HG03039 (cell line): ENCODE measurements around the gene MDM2.
A peak's percentile ranks its signal among the peaks of the same experiment; 100 is the strongest.
"Not testable (repeated sequence)": the region's sequence is repeated elsewhere in the genome, so short reads cannot be mapped to it uniquely, and the experiment has no call there.

Source experiments
- ATAC-seq: cut with Tn5 transposase; IDR thresholded peaks from one replicate; pipeline ENCODE4 v1.9.1; 2021; ENCODE audit warnings: mild to moderate bottlenecking, moderate library complexity; ENCODE audit not compliant: unreplicated experiment

Gene MDM2

DNA sequence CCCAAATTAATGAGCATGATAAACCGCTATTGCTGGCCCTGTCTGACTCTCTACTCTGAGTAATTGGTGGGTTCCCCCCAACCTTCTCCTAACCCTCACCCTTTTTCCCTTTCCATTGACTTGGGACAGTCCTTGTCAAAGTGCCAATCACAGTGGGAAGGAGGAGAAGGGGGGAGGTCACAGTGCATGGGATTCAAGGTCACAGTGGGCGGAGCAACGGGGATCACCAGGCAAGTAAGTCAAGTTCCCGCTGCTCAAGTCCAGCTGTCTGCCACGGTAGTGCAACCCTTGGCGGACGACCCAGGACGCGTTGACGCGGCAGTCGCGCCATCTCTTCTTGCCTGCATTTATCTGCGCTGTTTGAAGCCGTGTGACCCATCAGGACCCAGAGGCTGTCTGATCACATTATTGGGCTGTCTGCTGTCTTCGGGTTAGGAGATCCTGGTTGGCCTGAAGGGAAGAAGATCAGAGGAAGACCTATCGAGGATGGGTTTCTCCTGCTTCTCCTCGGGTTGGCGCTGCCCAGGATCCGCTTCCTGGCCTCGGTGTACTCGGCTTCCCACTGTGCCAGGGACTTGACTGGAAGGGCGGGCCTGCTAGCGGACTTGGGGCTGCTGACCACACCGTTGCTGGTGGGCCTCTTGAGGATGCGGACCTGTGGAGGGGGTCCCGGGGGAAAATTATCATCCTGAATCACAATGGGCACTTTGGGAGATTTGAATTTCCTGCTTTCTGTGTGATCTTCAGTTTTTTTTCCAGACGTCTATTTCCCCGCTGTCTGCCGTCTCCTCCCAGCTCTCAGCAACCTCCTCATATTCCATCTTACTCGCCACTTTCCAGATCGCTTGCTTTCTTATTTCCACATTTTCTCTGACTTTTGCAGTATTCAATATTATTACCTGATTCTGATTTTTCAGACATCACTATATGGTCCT lies 3.1 kb upstream of the MDM2 start:
- no peak for ATAC-seq

- ATAC-seq = no peak
Measured at GRCh38 chr12:68805592-68806120, 2.3 kb upstream of the MDM2 start.

DNA sequence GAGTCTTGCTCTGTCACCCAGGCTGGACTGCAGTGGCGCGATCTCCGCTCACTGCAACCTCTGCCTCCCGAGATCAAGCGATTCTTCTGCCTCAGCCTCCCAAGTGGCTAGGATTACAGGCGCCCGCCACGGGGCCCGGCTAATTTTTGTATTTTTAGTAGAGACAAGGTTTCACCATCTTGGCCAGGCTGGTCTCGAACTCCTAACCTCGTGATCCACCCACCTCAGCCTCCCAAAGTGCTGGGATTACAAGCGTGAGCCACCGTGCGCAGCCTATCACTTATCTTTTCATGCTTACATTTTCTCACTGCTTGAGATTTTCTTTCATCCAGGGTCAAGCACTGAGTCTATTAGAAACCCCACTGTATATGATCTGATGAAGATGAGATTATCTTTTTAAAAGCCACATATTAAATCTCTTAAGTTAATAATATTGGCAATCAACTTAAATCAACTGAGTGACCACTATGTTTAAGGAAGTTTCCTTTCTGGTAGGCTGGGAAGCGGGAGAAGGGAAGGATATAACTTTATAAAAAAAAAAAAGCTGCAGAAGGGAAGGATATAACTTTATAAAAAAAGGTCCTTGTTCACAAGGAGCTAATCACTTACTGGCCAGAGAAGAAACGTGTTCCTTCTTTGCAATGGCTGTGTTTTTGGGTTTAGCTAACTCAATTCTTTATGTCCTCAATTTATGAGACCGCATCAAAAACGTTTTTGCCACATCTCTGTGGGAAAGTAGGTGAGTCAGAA lies 1.3 kb upstream of the MDM2 start:
- ATAC-seq = no peak

DNA sequence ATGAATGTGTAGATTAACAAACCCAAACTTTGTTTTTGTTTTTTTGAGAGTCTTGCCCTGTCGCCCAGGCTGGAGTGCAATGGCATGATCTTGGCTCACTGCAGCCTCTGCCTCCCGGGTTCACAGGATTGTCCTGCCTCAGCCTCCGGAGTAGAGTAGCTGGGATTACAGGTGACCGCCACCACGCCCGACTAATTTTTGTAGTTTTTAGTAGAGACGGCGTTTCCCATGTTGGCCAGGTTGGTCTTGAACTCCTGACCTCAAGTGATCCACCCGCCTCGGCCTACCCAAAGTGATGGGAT lies 752 bp upstream of the MDM2 start:
- ATAC-seq = not testable (repeated sequence)

GRCh38 chr12:68808388-68809189 lies 612 bp downstream of the MDM2 start:
- ATAC-seq = peak; percentile 45

- no peak for ATAC-seq
Measured at GRCh38 chr12:68809190-68810026, 1.4 kb downstream of the MDM2 start.

GRCh38 chr12:68810027-68810389 lies 2.0 kb downstream of the MDM2 start:
- not testable (repeated sequence) for ATAC-seq

GRCh38 chr12:68811573-68811972 lies 3.6 kb downstream of the MDM2 start:
- ATAC-seq = not testable (repeated sequence)

DNA sequence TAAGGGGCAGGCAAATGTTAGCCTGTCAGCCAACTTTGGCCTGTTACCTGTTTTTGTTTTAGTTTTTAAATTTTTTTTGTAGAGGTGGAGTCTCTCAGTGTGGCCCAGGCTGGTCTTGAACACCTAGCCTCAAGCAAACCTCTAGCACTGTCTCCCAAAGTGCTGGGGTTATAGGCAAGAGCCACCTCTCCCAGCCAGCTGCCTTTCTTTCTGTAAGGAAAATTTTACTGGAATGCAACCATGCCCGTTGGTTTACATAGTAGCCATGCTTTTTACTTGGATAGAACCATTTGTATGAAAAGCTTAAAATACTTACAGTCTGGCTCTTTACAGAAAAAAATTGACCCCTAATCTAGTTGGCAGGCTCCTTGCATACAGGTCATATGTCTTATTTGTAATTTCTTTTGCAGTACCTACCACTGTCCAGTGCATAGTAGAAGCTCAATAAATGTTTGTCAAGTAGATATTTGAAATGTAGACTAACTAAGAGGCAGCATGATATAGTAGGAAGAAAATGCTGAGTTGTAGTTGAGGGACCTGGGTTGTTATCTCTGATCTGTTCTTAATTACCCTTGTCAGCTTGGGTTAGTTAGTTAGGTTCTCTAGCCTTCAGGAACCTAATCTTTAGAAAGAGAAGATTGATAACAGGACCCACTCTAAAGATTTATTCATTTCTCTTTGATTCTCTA lies 4.7 kb downstream of the MDM2 start:
- ATAC-seq = no peak

DNA sequence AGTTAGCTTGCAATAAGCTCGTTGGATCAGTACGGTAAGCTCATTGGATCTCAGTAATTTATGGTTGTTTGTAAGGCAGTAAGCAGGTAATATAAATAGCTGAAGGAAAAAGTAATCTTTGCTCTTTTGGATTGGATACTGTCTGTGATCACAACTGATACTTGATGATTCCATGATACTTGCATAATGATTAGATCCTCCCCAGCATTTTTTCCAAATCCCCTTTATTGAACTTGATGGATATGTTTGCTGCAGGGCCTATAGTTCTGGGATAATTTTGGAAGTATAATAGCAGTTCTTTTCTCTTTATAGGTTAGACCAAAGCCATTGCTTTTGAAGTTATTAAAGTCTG lies 5.2 kb downstream of the MDM2 start:
- no peak for ATAC-seq

- no peak for ATAC-seq
Measured at GRCh38 chr12:68814490-68815231, 6.7 kb downstream of the MDM2 start.

GRCh38 chr12:68815232-68815927 lies 7.4 kb downstream of the MDM2 start:
- no peak for ATAC-seq

DNA sequence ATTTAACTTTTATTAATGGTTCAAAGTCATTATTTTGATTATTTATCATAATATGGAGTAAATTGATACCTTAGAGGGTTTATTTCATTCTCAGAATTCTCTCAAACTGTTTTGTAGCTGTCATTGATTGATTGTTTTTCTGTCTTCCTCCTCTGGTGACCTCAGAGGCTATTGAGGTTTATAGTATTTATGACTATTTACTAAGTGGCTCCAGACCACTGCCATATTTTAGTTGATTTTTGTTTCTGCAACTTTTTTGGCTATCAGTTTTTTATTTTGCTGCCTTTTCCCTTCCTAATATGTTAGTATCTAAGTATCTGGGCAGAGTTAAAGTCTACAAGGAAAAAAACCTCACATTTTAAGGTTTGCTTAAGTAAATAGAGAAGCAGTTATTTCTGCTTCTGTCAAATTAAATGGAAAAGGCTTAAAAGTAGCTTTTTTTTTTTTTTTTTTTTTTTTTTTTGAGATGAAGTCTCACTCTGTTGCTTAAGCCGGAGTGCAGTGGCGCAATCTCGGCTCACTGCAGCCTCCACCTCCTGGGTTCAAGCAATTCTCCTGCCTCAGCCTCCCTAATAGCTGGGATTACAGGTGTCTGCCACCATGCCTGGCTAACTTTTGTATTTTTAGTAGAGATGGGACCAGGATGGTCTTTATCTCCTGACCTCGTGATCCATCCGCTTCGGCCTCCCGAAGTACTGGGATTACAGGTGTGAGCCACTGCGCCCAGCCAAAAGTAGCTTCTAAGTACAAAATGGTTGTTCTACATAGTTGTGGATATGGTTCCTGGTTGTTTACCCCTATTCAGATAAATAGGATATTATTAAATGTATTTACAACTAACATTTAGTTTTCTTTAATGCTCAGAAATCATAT lies 8.2 kb downstream of the MDM2 start:
- ATAC-seq = no peak

DNA sequence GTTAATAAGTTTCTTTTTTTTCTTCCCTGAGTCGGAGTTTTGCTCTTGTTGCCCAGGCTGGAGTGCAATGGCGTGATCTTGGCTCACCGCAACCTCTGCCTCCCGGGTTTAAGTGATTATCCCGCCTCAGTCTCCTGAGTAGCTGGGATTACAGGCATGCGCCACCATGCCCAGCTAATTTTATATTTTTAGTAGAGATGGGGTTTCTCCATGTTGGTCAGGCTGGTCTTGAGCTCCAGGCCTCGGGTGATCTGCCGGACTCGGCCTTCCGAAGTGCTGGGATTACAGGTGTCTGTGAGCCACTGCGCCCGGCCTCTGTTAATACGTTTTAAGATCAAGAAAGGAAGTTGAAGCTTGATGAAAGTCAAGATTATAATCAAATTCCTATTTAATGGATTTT lies 11.5 kb downstream of the MDM2 start:
- ATAC-seq = not testable (repeated sequence)

GRCh38 chr12:68821357-68822188 lies 13.6 kb downstream of the MDM2 start:
- ATAC-seq = no peak

DNA sequence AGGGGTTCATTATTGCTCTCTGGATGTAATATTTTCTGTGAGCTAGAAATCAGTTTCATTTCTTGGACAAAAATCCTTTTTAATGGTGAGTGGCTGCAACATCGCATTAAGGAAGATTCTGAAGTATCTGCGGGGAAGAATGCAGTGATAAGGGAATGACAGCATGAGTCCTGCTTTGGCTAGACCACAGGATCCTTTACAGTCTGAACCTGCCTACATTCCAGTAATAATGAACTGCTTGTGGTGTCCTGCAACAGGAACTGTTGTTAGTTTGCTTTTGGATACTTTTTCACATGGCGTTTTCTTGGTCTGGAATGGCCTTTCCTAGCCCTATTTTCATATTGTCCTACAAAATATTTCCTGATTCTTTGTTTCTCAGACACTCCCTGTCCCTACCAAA lies 15.7 kb downstream of the MDM2 start:
- no peak for ATAC-seq

DNA sequence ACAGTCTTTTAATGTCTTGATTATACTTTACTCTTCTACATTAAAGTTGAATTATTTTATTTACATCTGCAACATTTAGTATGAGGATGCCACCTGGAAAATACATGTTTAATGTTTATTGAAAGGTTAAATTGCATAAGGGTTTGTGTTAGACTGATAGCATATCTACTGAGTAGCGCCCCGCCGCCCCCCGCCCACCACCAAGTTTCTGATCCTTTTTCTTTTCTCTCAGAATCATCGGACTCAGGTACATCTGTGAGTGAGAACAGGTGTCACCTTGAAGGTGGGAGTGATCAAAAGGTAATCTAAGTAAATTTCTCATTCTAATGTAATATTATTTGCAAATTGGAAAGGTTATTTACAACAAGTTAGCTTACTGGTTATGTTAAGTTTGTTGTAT lies 16.2 kb downstream of the MDM2 start:
- no peak for ATAC-seq
